ENCODE results near the gene CD44.

CD44 gene

GRCh38 chr11:35179466-35180135, 40.6 kb downstream of the CD44 start:
- DNase-seq, result no peak

- no peak for DNase-seq
Measured at GRCh38 chr11:35180317-35181233, 41.6 kb downstream of the CD44 start.

- no peak for DNase-seq
Measured at GRCh38 chr11:35182317-35182939, 43.5 kb downstream of the CD44 start.

- no peak for DNase-seq
Measured at GRCh38 chr11:35183326-35183925, 44.5 kb downstream of the CD44 start.

- DNase-seq, result no peak
Measured at GRCh38 chr11:35185696-35186095, 46.7 kb downstream of the CD44 start.

GRCh38 chr11:35187996-35188395, 49.0 kb downstream of the CD44 start:
- no peak for DNase-seq

- DNase-seq, result peak; percentile 2 to 33
Measured at GRCh38 chr11:35190804-35191348, 51.9 kb downstream of the CD44 start.

GRCh38 chr11:35192347-35192746, 53.4 kb downstream of the CD44 start:
- DNase-seq, result no peak

GRCh38 chr11:35193767-35194166, 54.8 kb downstream of the CD44 start:
- no peak for DNase-seq

- peak; percentile 8 to 20 for DNase-seq
Measured at GRCh38 chr11:35197292-35197691, 58.3 kb downstream of the CD44 start.

- no peak for DNase-seq
Measured at GRCh38 chr11:35200811-35201341, 61.9 kb downstream of the CD44 start.

- no peak for DNase-seq
Measured at GRCh38 chr11:35204614-35205013, 65.6 kb downstream of the CD44 start.

- DNase-seq, result no peak
Measured at GRCh38 chr11:35206616-35207015, 67.6 kb downstream of the CD44 start.

GRCh38 chr11:35207471-35208403, 68.8 kb downstream of the CD44 start:
- no peak for DNase-seq

- no peak for DNase-seq
Measured at GRCh38 chr11:35208795-35209194, 69.8 kb downstream of the CD44 start.

GRCh38 chr11:35210876-35211546, 72.0 kb downstream of the CD44 start:
- peak; percentile 52 to 61 for DNase-seq

- peak; percentile 92 to 96 for DNase-seq
Measured at GRCh38 chr11:35211952-35212351, 73.0 kb downstream of the CD44 start.

- no peak for DNase-seq
Measured at GRCh38 chr11:35214226-35214770, 75.3 kb downstream of the CD44 start.

- DNase-seq, result no peak
Measured at GRCh38 chr11:35214792-35215193, 75.8 kb downstream of the CD44 start.

GRCh38 chr11:35215945-35216344, 77.0 kb downstream of the CD44 start:
- DNase-seq, result no peak
